Upper lobe of right lung (tissue), 1 donor: ENCODE data around the gene SIDT1. TPM values are rescaled to one million over a fixed set of nuclear protein-coding genes. Genes with fewer than 3 reads are reported as not detected.

Experiments
- ATAC-seq: fragments of 200-7000 bp; cut with Tn5 transposase; one replicate; pipeline ENCODE4 v1.9.1; 2020; ENCODE audit warnings: mild to moderate bottlenecking, moderate library complexity
- DNase-seq: peaks from one replicate; pipeline ENCODE4 v3.0.0-alpha.2; 2020
- H3K27ac ChIP-seq: fragments of 200-600 bp; one replicate; pipeline ENCODE4 v1.8.0; 2022
- H3K27me3 ChIP-seq: fragments of 200-600 bp; one replicate; pipeline ENCODE4 v1.8.0; 2022; ENCODE audit warnings: mild to moderate bottlenecking
- H3K36me3 ChIP-seq: fragments of 200-600 bp; one replicate; pipeline ENCODE4 v1.8.0; 2022
- H3K4me1 ChIP-seq: fragments of 200-600 bp; one replicate; pipeline ENCODE4 v1.8.0; 2022
- H3K4me3 ChIP-seq: fragments of 200-600 bp; one replicate; pipeline ENCODE4 v1.8.0; 2022; ENCODE audit warnings: mild to moderate bottlenecking
- H3K9me3 ChIP-seq: fragments of 200-600 bp; one replicate; pipeline ENCODE4 v1.8.0; 2022
- CTCF ChIP-seq: fragments of 200-600 bp; IDR thresholded peaks from one replicate; pipeline ENCODE4 v1.8.0; 2022; ENCODE audit warnings: antibody characterized with exemption
- intact Hi-C: fragments of 100-400 bp; cut with DNase I; formaldehyde crosslinking; loops from one replicate; pipeline ENCODE4 v1.11.0; 2022
- total RNA-seq: library from RNA; stranded (reverse); fragmentation: NEBNext Ultra II Directional; extraction: Animal tissue kit (Norgen Biotek cat#: 25700); gene quantifications from one replicate; pipeline ENCODE4 v1.2.1, GENCODE V29; 2021
- donor health status: DM: no; HTN: yes; CAD: no; lungs with severe emphysema.

The SIDT1 gene
- total RNA-seq, 1 donor from 2014 or later = 3.5 TPM

- intact Hi-C loops = no loop called here
- Histone ChIP-seq H3K27ac (no peak overlapping the region), H3K36me3 (no peaks in the 10 kb centered on the region), H3K4me3 (no peak overlapping the region), H3K4me1 (no peaks in the 10 kb centered on the region), H3K9me3 (no peaks in the 10 kb centered on the region), H3K27me3 (no peaks in the 10 kb centered on the region)
- no peak for ATAC-seq
- no peak for DNase-seq
- no peak for TF ChIP-seq CTCF
These were observed 14.1 kb downstream of the SIDT1 start for GRCh38 chr3:113546414-113546893.

- intact Hi-C loops = no loop called here
- no peaks in the 10 kb centered on the region for H3K27me3 ChIP-seq
- H3K4me1 ChIP-seq = no peaks in the 10 kb centered on the region
- H3K9me3 ChIP-seq = no peaks in the 10 kb centered on the region
- H3K27ac ChIP-seq = no peak overlapping the region
- no peaks in the 10 kb centered on the region for H3K36me3 ChIP-seq
- no peak for TF ChIP-seq CTCF
- ATAC-seq (no peak), DNase-seq (no peak)
- no peak overlapping the region for H3K4me3 ChIP-seq
These were observed 16.1 kb downstream of the SIDT1 start for GRCh38 chr3:113548501-113548900.

GRCh38 chr3:113551820-113552219 is 19.5 kb downstream of the SIDT1 start:
- H3K27ac ChIP-seq = no peak overlapping the region
- no peak for DNase-seq
- no peak for TF ChIP-seq CTCF
- H3K4me3 ChIP-seq = no peak overlapping the region
- H3K9me3 ChIP-seq = no peaks in the 10 kb centered on the region
- H3K4me1 ChIP-seq = no peaks in the 10 kb centered on the region
- ATAC-seq = no peak
- H3K36me3 ChIP-seq = no peaks in the 10 kb centered on the region
- H3K27me3 ChIP-seq = no peaks in the 10 kb centered on the region
- intact Hi-C loops = no loop called here

GRCh38 chr3:113552851-113553250 is 20.5 kb downstream of the SIDT1 start:
- H3K4me1 ChIP-seq = no peaks in the 10 kb centered on the region
- H3K36me3 ChIP-seq = no peaks in the 10 kb centered on the region
- no peak overlapping the region for H3K27ac ChIP-seq
- intact Hi-C loops = no loop called here
- no peaks in the 10 kb centered on the region for H3K9me3 ChIP-seq
- ATAC-seq = no peak
- no peak overlapping the region for H3K4me3 ChIP-seq
- no peaks in the 10 kb centered on the region for H3K27me3 ChIP-seq
- no peak for TF ChIP-seq CTCF
- no peak for DNase-seq

- Histone ChIP-seq H3K4me1 (no peaks in the 10 kb centered on the region), H3K4me3 (no peak overlapping the region), H3K36me3 (no peaks in the 10 kb centered on the region), H3K27me3 (no peaks in the 10 kb centered on the region), H3K9me3 (no peaks in the 10 kb centered on the region), H3K27ac (no peak overlapping the region)
- no peak for DNase-seq
- ATAC-seq = no peak
- intact Hi-C loops = no loop called here
- no peak for TF ChIP-seq CTCF
These were observed 22.8 kb downstream of the SIDT1 start for GRCh38 chr3:113555138-113555537.

GRCh38 chr3:113556316-113556945 is 24.1 kb downstream of the SIDT1 start:
- ATAC-seq (no peak), DNase-seq (no peak)
- intact Hi-C loops = no loop called here
- no peaks in the 10 kb centered on the region for H3K27me3 ChIP-seq
- H3K4me3 ChIP-seq = no peak overlapping the region
- H3K9me3 ChIP-seq = no peaks in the 10 kb centered on the region
- no peak overlapping the region for H3K27ac ChIP-seq
- H3K36me3 ChIP-seq = no peaks in the 10 kb centered on the region
- H3K4me1 ChIP-seq = no peaks in the 10 kb centered on the region
- no peak for TF ChIP-seq CTCF
